Measurements from ENCODE around the gene NTF3. TPM values are rescaled to one million over a fixed set of nuclear protein-coding genes. Genes with fewer than 3 reads are reported as not detected.
A peak's percentile ranks its signal among the peaks of the same experiment; 100 is the strongest.

NTF3 gene
- total RNA-seq, 4 donors from 2014 or later, result 0.69 to 9.8 (median 2.5) TPM

- WGBS, 2 donors (ENCODE audit: low coverage in 1 of 2), result 68 to 93% methylated on average over 2 of the region's 2 CpGs
- Histone ChIP-seq H3K9me3 (no peaks in the 10 kb centered on the region), H3K27me3 (peaks cover 21% of the 10 kb centered on the region), H3K36me3 (no peaks in the 10 kb centered on the region), H3K4me3 (no peak overlapping the region), H3K4me1 (no peaks in the 10 kb centered on the region), H3K27ac (no peak overlapping the region)
- no peak for ATAC-seq
- TF ChIP-seq EP300 (IDR thresholded peaks at IDR 0.05), result no peak
- TF ChIP-seq POLR2A (IDR thresholded peaks at IDR 0.05), result no peak
- no peak for TF ChIP-seq POLR2AphosphoS5 (IDR thresholded peaks at IDR 0.05)
- no peak for TF ChIP-seq CTCF (IDR thresholded peaks at IDR 0.05)
These were observed 38.8 kb downstream of the NTF3 start for GRCh38 chr12:5470703-5471102.

GRCh38 chr12:5473076-5473782 is 41.3 kb downstream of the NTF3 start:
- H3K4me3 ChIP-seq, result no peak overlapping the region
- H3K36me3 ChIP-seq, result no peaks in the 10 kb centered on the region
- TF ChIP-seq POLR2AphosphoS5 (IDR thresholded peaks at IDR 0.05), result peak; percentile 25
- TF ChIP-seq CTCF (IDR thresholded peaks at IDR 0.05), result no peak
- peaks cover 17% of the 10 kb centered on the region for H3K27me3 ChIP-seq
- ATAC-seq, result no peak
- 51 to 72% methylated on average over 5 to 6 of the region's 6 CpGs for WGBS, 2 donors (ENCODE audit: low coverage in 1 of 2)
- no peaks in the 10 kb centered on the region for H3K9me3 ChIP-seq
- no peaks in the 10 kb centered on the region for H3K4me1 ChIP-seq
- H3K27ac ChIP-seq, result no peak overlapping the region

GRCh38 chr12:5473783-5474116 is 41.8 kb downstream of the NTF3 start:
- no peaks in the 10 kb centered on the region for H3K4me1 ChIP-seq
- H3K27me3 ChIP-seq, result peaks cover 17% of the 10 kb centered on the region
- no peak for ATAC-seq
- no peak overlapping the region for H3K4me3 ChIP-seq
- TF ChIP-seq CTCF (IDR thresholded peaks at IDR 0.05) (no peak), EP300 (IDR thresholded peaks at IDR 0.05) (no peak), POLR2AphosphoS5 (IDR thresholded peaks at IDR 0.05) (no peak), POLR2A (IDR thresholded peaks at IDR 0.05) (no peak)
- no peaks in the 10 kb centered on the region for H3K9me3 ChIP-seq
- H3K27ac ChIP-seq, result no peak overlapping the region
- 94 to 100% methylated on average over 1 to 2 of the region's 2 CpGs for WGBS, 2 donors (ENCODE audit: low coverage in 1 of 2)
- no peaks in the 10 kb centered on the region for H3K36me3 ChIP-seq

GRCh38 chr12:5476356-5476755 is 44.4 kb downstream of the NTF3 start:
- ATAC-seq, result no peak
- Histone ChIP-seq H3K4me1 (no peaks in the 10 kb centered on the region), H3K27ac (no peak overlapping the region), H3K36me3 (no peaks in the 10 kb centered on the region), H3K27me3 (peaks cover 25% of the 10 kb centered on the region), H3K4me3 (no peak overlapping the region), H3K9me3 (no peaks in the 10 kb centered on the region)
- TF ChIP-seq CTCF (IDR thresholded peaks at IDR 0.05) (no peak), EP300 (IDR thresholded peaks at IDR 0.05) (no peak), POLR2AphosphoS5 (IDR thresholded peaks at IDR 0.05) (no peak), POLR2A (IDR thresholded peaks at IDR 0.05) (no peak)
- WGBS, 2 donors (ENCODE audit: low coverage in 1 of 2), result 80 to 95% methylated on average over 3 to 6 of the region's 6 CpGs

- no peaks in the 10 kb centered on the region for H3K36me3 ChIP-seq
- 55 to 76% methylated on average over 2 to 8 of the region's 8 CpGs for WGBS, 2 donors (ENCODE audit: low coverage in 1 of 2)
- no peaks in the 10 kb centered on the region for H3K4me1 ChIP-seq
- no peak for ATAC-seq
- TF ChIP-seq CTCF (IDR thresholded peaks at IDR 0.05), result no peak
- TF ChIP-seq POLR2A (IDR thresholded peaks at IDR 0.05), result no peak
- no peak for TF ChIP-seq POLR2AphosphoS5 (IDR thresholded peaks at IDR 0.05)
- no peak for TF ChIP-seq EP300 (IDR thresholded peaks at IDR 0.05)
- H3K27ac ChIP-seq, result no peak overlapping the region
- no peaks in the 10 kb centered on the region for H3K9me3 ChIP-seq
- no peak overlapping the region for H3K4me3 ChIP-seq
- peaks cover 25% of the 10 kb centered on the region for H3K27me3 ChIP-seq
These were observed 46.3 kb downstream of the NTF3 start for GRCh38 chr12:5478081-5478706.
